Spinal cord (tissue), 10 donors: ENCODE data around the gene XYLT1. TPM values are rescaled to one million over a fixed set of nuclear protein-coding genes. Genes with fewer than 3 reads are reported as not detected.
A peak's percentile ranks its signal among the peaks of the same experiment; 100 is the strongest.

Experiments
- DNase-seq, 6 donors: peaks; one replicate each; pipeline versions ENCODE4 v3.0.0 to v3.0.0-alpha.2; 2013 to 2015; ENCODE audit warnings: low spot score in 6 of 6, low read depth in 4 of 6
- H3K27ac ChIP-seq: one replicate; pipeline ENCODE4 v1.5.1; 2013; ENCODE audit warnings: low read depth, low read length, control low read depth
- H3K27me3 ChIP-seq: one replicate; pipeline ENCODE4 v1.6.1; 2013; ENCODE audit warnings: low read length; ENCODE audit not compliant: control insufficient read depth, insufficient read depth
- H3K36me3 ChIP-seq: one replicate; pipeline ENCODE4 v1.6.1; 2013; ENCODE audit warnings: low read length; ENCODE audit not compliant: control insufficient read depth, insufficient read depth
- H3K4me1 ChIP-seq: one replicate; pipeline ENCODE4 v1.6.1; 2013; ENCODE audit warnings: low read length; ENCODE audit not compliant: control insufficient read depth, insufficient read depth
- H3K4me3 ChIP-seq: one replicate; pipeline ENCODE4 v1.5.1; 2013; ENCODE audit warnings: low read depth, low read length, control low read depth
- H3K9me3 ChIP-seq: one replicate; pipeline ENCODE4 v1.6.1; 2013; ENCODE audit warnings: low read length; ENCODE audit not compliant: control insufficient read depth, insufficient read depth
- WGBS: methylation state at CpG from one replicate; pipeline ENCODE4 v1.1.5; 2013; ENCODE audit warnings: missing lambda C conversion rate; ENCODE audit not compliant: insufficient coverage; 5-methylcytosine and 5-hydroxymethylcytosine counted together
- polyA plus RNA-seq, 2 donors: library from polyadenylated mRNA; unstranded; fragments of 120-200 nt; gene quantifications; one replicate each; pipeline ENCODE4 v1.2.1, GENCODE V29; 2013; ENCODE audit not compliant: insufficient read length in 2 of 2
- total RNA-seq, 2 donors: library from RNA; depleted of rRNA in 1 of 2; stranded (reverse); fragments of 120-200 nt in 1 of 2; fragments of >200 nt in 1 of 2; gene quantifications; one replicate each; pipeline versions ENCODE4 v1.2.3 to v1.2.4, GENCODE V29; 2013 to 2014
- donor health status: healthy.

Gene XYLT1
- total and polyA plus RNA-seq, 4 donors = 13.0 to 17.0 (median 15.2) TPM

- no peak overlapping the region for H3K4me3 ChIP-seq
- no peaks in the 10 kb centered on the region for H3K9me3 ChIP-seq
- H3K27me3 ChIP-seq = no peaks in the 10 kb centered on the region
- H3K4me1 ChIP-seq = peaks cover 31% of the 10 kb centered on the region
- H3K36me3 ChIP-seq = no peaks in the 10 kb centered on the region
- no peak for DNase-seq
- no peak overlapping the region for H3K27ac ChIP-seq
- no CpG with 5 or more reads among the region's 3 CpGs for WGBS
These were observed 97.2 kb downstream of the XYLT1 start for GRCh38 chr16:17373533-17373932.

GRCh38 chr16:17372386-17372785 lies 98.4 kb downstream of the XYLT1 start:
- no peaks in the 10 kb centered on the region for H3K27me3 ChIP-seq
- no peaks in the 10 kb centered on the region for H3K9me3 ChIP-seq
- no peaks in the 10 kb centered on the region for H3K36me3 ChIP-seq
- peaks cover 39% of the 10 kb centered on the region for H3K4me1 ChIP-seq
- H3K27ac ChIP-seq = no peak overlapping the region
- no CpG with 5 or more reads among the region's 5 CpGs for WGBS
- DNase-seq = no peak
- no peak overlapping the region for H3K4me3 ChIP-seq

GRCh38 chr16:17371299-17371698 lies 99.5 kb downstream of the XYLT1 start:
- no peaks in the 10 kb centered on the region for H3K36me3 ChIP-seq
- no peak overlapping the region for H3K27ac ChIP-seq
- H3K4me1 ChIP-seq = peaks cover 45% of the 10 kb centered on the region
- no peak overlapping the region for H3K4me3 ChIP-seq
- 80% methylated on average over 1 of the region's 2 CpGs for whole genome bisulfite sequencing
- no peaks in the 10 kb centered on the region for H3K9me3 ChIP-seq
- no peak for DNase-seq
- no peaks in the 10 kb centered on the region for H3K27me3 ChIP-seq

- Histone ChIP-seq H3K9me3 (no peaks in the 10 kb centered on the region), H3K27ac (no peak overlapping the region), H3K4me3 (no peak overlapping the region), H3K27me3 (no peaks in the 10 kb centered on the region), H3K4me1 (peaks cover 41% of the 10 kb centered on the region), H3K36me3 (no peaks in the 10 kb centered on the region)
- no peak for DNase-seq
- WGBS = no CpG with 5 or more reads among the region's 4 CpGs
These were observed 100.0 kb downstream of the XYLT1 start for GRCh38 chr16:17370731-17371285.

- no peak overlapping the region for H3K4me3 ChIP-seq
These were observed 100.5 kb downstream of the XYLT1 start for GRCh38 chr16:17370223-17370707.

GRCh38 chr16:17369421-17370222 lies 101.1 kb downstream of the XYLT1 start:
- peak in 4 of 6 donors; percentile 36 to 85 (median 61) for DNase-seq
- peak overlapping the region; percentile 61 for H3K27ac ChIP-seq

More at GRCh38 chr16:17370223-17370707, 100.5 kb downstream of the XYLT1 start:
- peak in 1 of 6 donors; percentile 26 for DNase-seq
- Histone ChIP-seq H3K27ac (peak overlapping the region; percentile 61), H3K27me3 (no peaks in the 10 kb centered on the region), H3K36me3 (no peaks in the 10 kb centered on the region), H3K4me1 (peaks cover 37% of the 10 kb centered on the region), H3K9me3 (no peaks in the 10 kb centered on the region)
- 29% methylated on average over 12 of the region's 13 CpGs for WGBS

GRCh38 chr16:17368951-17369350 lies 101.8 kb downstream of the XYLT1 start:
- no peaks in the 10 kb centered on the region for H3K36me3 ChIP-seq
- H3K27me3 ChIP-seq = no peaks in the 10 kb centered on the region
- no peak for DNase-seq
- H3K27ac ChIP-seq = no peak overlapping the region
- peaks cover 42% of the 10 kb centered on the region for H3K4me1 ChIP-seq
- H3K9me3 ChIP-seq = no peaks in the 10 kb centered on the region
- WGBS = 80% methylated on average over 5 of the region's 5 CpGs
- no peak overlapping the region for H3K4me3 ChIP-seq

More at GRCh38 chr16:17369421-17370222, 101.1 kb downstream of the XYLT1 start:
- Histone ChIP-seq H3K9me3 (no peaks in the 10 kb centered on the region), H3K4me1 (peaks cover 42% of the 10 kb centered on the region), H3K27me3 (no peaks in the 10 kb centered on the region), H3K36me3 (no peaks in the 10 kb centered on the region), H3K4me3 (no peak overlapping the region)
- 25% methylated on average over 13 of the region's 14 CpGs for WGBS

- WGBS = 100% methylated on average over 1 of the region's 3 CpGs
- H3K36me3 ChIP-seq = no peaks in the 10 kb centered on the region
- no peaks in the 10 kb centered on the region for H3K9me3 ChIP-seq
- no peak for DNase-seq
- H3K27ac ChIP-seq = no peak overlapping the region
- no peak overlapping the region for H3K4me3 ChIP-seq
- peaks cover 42% of the 10 kb centered on the region for H3K4me1 ChIP-seq
- no peaks in the 10 kb centered on the region for H3K27me3 ChIP-seq
These were observed 102.3 kb downstream of the XYLT1 start for GRCh38 chr16:17368446-17368845.

- peak in 2 of 6 donors; percentile 76 to 82 for DNase-seq
- WGBS = 11% methylated on average over 8 of the region's 10 CpGs
- Histone ChIP-seq H3K36me3 (no peaks in the 10 kb centered on the region), H3K4me1 (peaks cover 42% of the 10 kb centered on the region), H3K9me3 (no peaks in the 10 kb centered on the region), H3K27me3 (no peaks in the 10 kb centered on the region), H3K4me3 (no peak overlapping the region), H3K27ac (no peak overlapping the region)
These were observed 102.8 kb downstream of the XYLT1 start for GRCh38 chr16:17367923-17368322.
